BLaER1 treated with 17β-estradiol and CSF1 and Interleukin-3, amounts not matched to agents 10 nM and 100 nM (cell line): ENCODE results near the gene CFAP74.

Experiments used
- H3K27ac ChIP-seq, 11 experiments: shearing (Covaris generic); formaldehyde crosslinking; 2 replicates each; pipeline ENCODE4 v1.8.1; 2022
- H3K27me3 ChIP-seq, 11 experiments: shearing (Covaris generic); formaldehyde crosslinking; 2 replicates each; pipeline ENCODE4 v1.8.1; 2022
- H3K36me3 ChIP-seq, 11 experiments: shearing (Covaris generic); formaldehyde crosslinking; 2 replicates each; pipeline ENCODE4 v1.8.1; 2022
- H3K4me1 ChIP-seq, 10 experiments: shearing (Covaris generic); formaldehyde crosslinking; 2 replicates each; pipeline ENCODE4 v1.8.1; 2022
- H3K4me2 ChIP-seq, 11 experiments: shearing (Covaris generic); formaldehyde crosslinking; 2 replicates each; pipeline ENCODE4 v1.8.1; 2022
- H3K4me3 ChIP-seq, 10 experiments: shearing (Covaris generic); formaldehyde crosslinking; 2 replicates each; pipeline ENCODE4 v1.8.1; 2022
- H3K9ac ChIP-seq, 11 experiments: shearing (Covaris generic); formaldehyde crosslinking; 2 replicates each; pipeline ENCODE4 v1.8.1; 2022
- H3K9me3 ChIP-seq, 11 experiments: shearing (Covaris generic); formaldehyde crosslinking; replicated peaks in 1 of 11; 2 replicates each; pipeline ENCODE4 v1.8.1; 2022
- H4K20me1 ChIP-seq, 11 experiments: shearing (Covaris generic); formaldehyde crosslinking; 2 replicates each; pipeline ENCODE4 v1.8.1; 2022
- Cebpa-rat ChIP-seq, 11 experiments: shearing (Covaris generic); IDR thresholded peaks; 2 replicates each; pipeline ENCODE4 v1.8.1; 2022

CFAP74 gene

GRCh38 chr1:2028870-2029560, 25.4 kb upstream of the CFAP74 start:
- peaks cover 70 to 100% (median 97%) of the 10 kb centered on the region in 10 experiments for H3K4me1 ChIP-seq
- H3K4me2 ChIP-seq: peak overlapping the region; percentile 76 to 100 (median 97)
- H4K20me1 ChIP-seq: peaks cover 0 to 20% (median 0%) of the 10 kb centered on the region in 11 experiments; a peak in 4 of 22 replicates
- no peaks in the 10 kb centered on the region for H3K36me3 ChIP-seq
- H3K9me3 ChIP-seq: no peaks in the 10 kb centered on the region
- no peak for TF ChIP-seq Cebpa-rat (IDR thresholded peaks at IDR 0.05)
- H3K27me3 ChIP-seq: peaks cover 0 to 50% (median 0%) of the 10 kb centered on the region in 11 experiments; a peak in 9 of 22 replicates
- peak overlapping the region in 9 of 11 experiments; percentile 30 to 97 (median 84); a peak in 18 of 22 replicates for H3K27ac ChIP-seq
- H3K9ac ChIP-seq: peak overlapping the region in 8 of 11 experiments; percentile 42 to 82 (median 62); a peak in 15 of 22 replicates
- H3K4me3 ChIP-seq: peak overlapping the region in 8 of 10 experiments; percentile 41 to 65 (median 62); a peak in 14 of 20 replicates

DNA sequence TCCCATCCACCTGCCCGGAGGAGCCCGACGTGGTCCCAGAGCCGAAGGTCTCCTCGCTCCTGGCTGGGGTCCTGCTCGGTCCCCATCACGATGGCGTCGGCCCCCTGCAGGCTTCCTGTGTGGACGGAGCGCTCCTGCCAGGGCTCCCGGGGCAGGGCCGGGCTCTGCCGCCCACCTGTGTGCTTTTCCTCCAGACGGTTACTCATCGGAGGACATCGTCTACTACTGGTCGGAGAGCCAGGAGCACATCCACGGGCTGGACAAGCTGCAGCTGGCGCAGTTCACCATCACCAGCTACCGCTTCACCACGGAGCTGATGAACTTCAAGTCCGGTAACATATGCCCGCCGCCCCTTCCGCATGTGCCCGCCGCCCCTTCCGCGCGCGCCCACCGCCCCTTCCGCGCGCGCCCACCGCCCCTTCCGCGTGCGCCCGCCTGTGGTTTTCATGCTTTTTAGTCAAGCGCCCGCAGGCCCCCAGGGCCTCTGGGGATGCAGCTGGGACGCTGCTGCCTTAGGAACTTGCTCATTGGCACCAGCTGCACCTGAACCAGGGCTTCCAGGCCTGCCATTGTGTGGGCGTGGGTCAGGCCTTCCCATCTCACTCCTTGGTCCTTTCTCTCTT, 24.5 kb upstream of the CFAP74 start:
- peaks cover 0 to 27% (median 0%) of the 10 kb centered on the region in 11 experiments; a peak in 4 of 22 replicates for H4K20me1 ChIP-seq
- peak overlapping the region; percentile 76 to 100 (median 97) for H3K4me2 ChIP-seq
- no peaks in the 10 kb centered on the region for H3K36me3 ChIP-seq
- H3K4me1 ChIP-seq: peaks cover 64 to 100% (median 98%) of the 10 kb centered on the region in 10 experiments
- no peaks in the 10 kb centered on the region for H3K9me3 ChIP-seq
- peak overlapping the region in 10 of 11 experiments; percentile 33 to 87 (median 73); a peak in 18 of 22 replicates for H3K9ac ChIP-seq
- H3K27ac ChIP-seq: peak overlapping the region in 9 of 11 experiments; percentile 31 to 97 (median 89); a peak in 18 of 22 replicates
- TF ChIP-seq Cebpa-rat (IDR thresholded peaks at IDR 0.05): no peak
- H3K4me3 ChIP-seq: peak overlapping the region in 9 of 10 experiments; percentile 9 to 65 (median 62); a peak in 17 of 20 replicates
- peaks cover under 1 to 52% (median 3%) of the 10 kb centered on the region in 11 experiments; a peak in 16 of 22 replicates for H3K27me3 ChIP-seq

DNA sequence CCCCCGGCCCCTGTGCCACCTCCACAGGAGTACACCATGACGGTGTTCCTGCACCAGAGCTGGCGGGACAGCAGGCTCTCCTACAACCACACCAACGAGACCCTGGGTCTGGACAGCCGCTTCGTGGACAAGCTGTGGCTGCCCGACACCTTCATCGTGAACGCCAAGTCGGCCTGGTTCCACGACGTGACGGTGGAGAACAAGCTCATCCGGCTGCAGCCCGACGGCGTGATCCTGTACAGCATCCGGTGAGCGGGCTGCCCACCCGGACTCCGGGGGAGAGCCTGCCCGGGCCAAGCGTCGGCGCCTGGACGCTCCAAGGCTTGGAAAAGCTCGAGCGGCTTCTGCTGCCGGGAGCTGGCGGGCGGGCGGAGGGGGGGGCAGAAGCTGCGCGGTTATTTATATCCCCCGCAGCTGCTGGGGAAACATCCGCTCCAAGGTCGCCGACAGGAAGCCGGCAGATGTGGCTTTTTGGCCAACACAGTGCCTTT, 21.9 kb upstream of the CFAP74 start:
- H3K4me1 ChIP-seq: peaks cover 60 to 100% (median 97%) of the 10 kb centered on the region in 10 experiments
- H3K36me3 ChIP-seq: no peaks in the 10 kb centered on the region
- H3K27me3 ChIP-seq: peaks cover 25 to 62% (median 28%) of the 10 kb centered on the region in 11 experiments
- peak overlapping the region; percentile 31 to 58 (median 44); a peak in 18 of 20 replicates for H3K4me3 ChIP-seq
- no peaks in the 10 kb centered on the region for H3K9me3 ChIP-seq
- peak overlapping the region in 10 of 11 experiments; percentile 43 to 97 (median 88); a peak in 19 of 22 replicates for H3K27ac ChIP-seq
- no peak for TF ChIP-seq Cebpa-rat (IDR thresholded peaks at IDR 0.05)
- peaks cover 0 to 33% (median 0%) of the 10 kb centered on the region in 11 experiments; a peak in 4 of 22 replicates for H4K20me1 ChIP-seq
- peak overlapping the region; percentile 83 to 100 (median 97) for H3K4me2 ChIP-seq
- H3K9ac ChIP-seq: peak overlapping the region; percentile 47 to 87 (median 75); a peak in 21 of 22 replicates

- Histone ChIP-seq H3K36me3 (no peaks in the 10 kb centered on the region), H3K4me3 (peak overlapping the region in 7 of 10 experiments; percentile 40 to 58 (median 45); a peak in 14 of 20 replicates)
Observed at GRCh38 chr1:2024887-2025286, 21.3 kb upstream of the CFAP74 start.

DNA sequence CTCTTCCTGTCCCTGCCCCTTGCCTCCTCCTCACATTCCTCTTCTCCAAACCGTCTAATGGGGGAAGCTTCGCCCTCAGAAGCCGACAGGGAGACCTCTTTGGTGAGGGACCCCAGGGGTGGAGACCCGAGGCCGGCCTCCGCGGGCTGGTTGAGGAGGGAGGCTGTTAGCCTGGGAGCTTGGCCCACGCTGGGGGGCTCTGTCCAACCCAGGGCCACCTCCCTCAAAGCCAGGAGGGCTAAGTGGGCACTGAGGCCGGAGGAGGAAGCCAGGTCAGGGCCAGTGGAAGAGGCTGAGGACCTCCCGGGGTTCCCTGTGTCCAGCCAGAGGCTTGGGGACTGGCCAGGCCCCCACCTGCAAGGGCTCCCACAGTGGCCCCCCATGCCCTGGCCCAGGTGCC, 20.9 kb upstream of the CFAP74 start:
- TF ChIP-seq Cebpa-rat (IDR thresholded peaks at IDR 0.05): no peak
- peak overlapping the region in 8 of 11 experiments; percentile 3 to 87 (median 80); a peak in 15 of 22 replicates for H3K9ac ChIP-seq
- peaks cover 36 to 73% (median 39%) of the 10 kb centered on the region in 11 experiments for H3K27me3 ChIP-seq
- peaks cover 57 to 100% (median 97%) of the 10 kb centered on the region in 10 experiments for H3K4me1 ChIP-seq
- H4K20me1 ChIP-seq: peaks cover 0 to 44% (median 0%) of the 10 kb centered on the region in 11 experiments; a peak in 7 of 22 replicates
- peak overlapping the region in 2 of 10 experiments; percentile 1 to 45; a peak in 4 of 20 replicates for H3K4me3 ChIP-seq
- no peaks in the 10 kb centered on the region for H3K36me3 ChIP-seq
- peak overlapping the region; percentile 83 to 100 (median 97) for H3K4me2 ChIP-seq
- no peaks in the 10 kb centered on the region for H3K9me3 ChIP-seq
- peak overlapping the region in 8 of 11 experiments; percentile 82 to 97 (median 91); a peak in 15 of 22 replicates for H3K27ac ChIP-seq

More at GRCh38 chr1:2024887-2025286, 21.3 kb upstream of the CFAP74 start:
- Histone ChIP-seq H3K9me3 (no peaks in the 10 kb centered on the region), H3K9ac (peak overlapping the region in 10 of 11 experiments; percentile 47 to 87 (median 76); a peak in 18 of 22 replicates), H4K20me1 (peaks cover 0 to 39% (median 0%) of the 10 kb centered on the region in 11 experiments; a peak in 7 of 22 replicates), H3K4me2 (peak overlapping the region; percentile 83 to 100 (median 97)), H3K27me3 (peaks cover 32 to 69% (median 35%) of the 10 kb centered on the region in 11 experiments), H3K4me1 (peaks cover 57 to 100% (median 97%) of the 10 kb centered on the region in 10 experiments), H3K27ac (peak overlapping the region in 10 of 11 experiments; percentile 43 to 97 (median 88); a peak in 19 of 22 replicates)
- no peak for TF ChIP-seq Cebpa-rat (IDR thresholded peaks at IDR 0.05)

DNA sequence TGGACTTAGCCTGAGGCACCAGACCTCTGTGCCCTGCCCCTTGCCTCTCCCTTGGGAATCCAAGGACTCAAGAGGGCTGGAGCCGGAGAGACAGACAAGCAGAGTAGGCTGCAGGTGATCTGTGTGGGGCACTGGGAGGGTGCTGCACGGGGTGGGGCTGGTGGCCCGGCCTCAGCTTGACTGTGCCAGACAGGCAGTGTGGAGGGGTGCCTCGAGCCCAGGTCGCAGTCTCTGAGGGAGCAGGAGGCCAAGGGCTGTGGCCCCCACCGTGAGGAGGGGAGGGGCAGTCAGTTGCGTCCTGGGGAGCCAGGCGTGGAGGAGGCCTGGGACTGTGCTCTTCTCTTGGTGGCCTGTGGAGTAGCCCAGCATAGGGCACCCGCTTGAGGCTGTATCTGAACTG, 19.6 kb upstream of the CFAP74 start:
- Histone ChIP-seq H4K20me1 (peaks cover 0 to 46% (median 0%) of the 10 kb centered on the region in 11 experiments; a peak in 8 of 22 replicates), H3K9me3 (no peaks in the 10 kb centered on the region), H3K4me1 (peaks cover 46 to 96% (median 92%) of the 10 kb centered on the region in 10 experiments), H3K27me3 (peaks cover 47 to 82% (median 50%) of the 10 kb centered on the region in 11 experiments), H3K27ac (peak overlapping the region in 3 of 11 experiments; percentile 95 to 97 (median 97); a peak in 4 of 22 replicates), H3K4me2 (peak overlapping the region in 10 of 11 experiments; percentile 83 to 100 (median 98); a peak in 19 of 22 replicates), H3K9ac (peak overlapping the region in 2 of 11 experiments; percentile 9 to 87; a peak in 3 of 22 replicates), H3K4me3 (no peak overlapping the region), H3K36me3 (no peaks in the 10 kb centered on the region)
- no peak for TF ChIP-seq Cebpa-rat (IDR thresholded peaks at IDR 0.05)

DNA sequence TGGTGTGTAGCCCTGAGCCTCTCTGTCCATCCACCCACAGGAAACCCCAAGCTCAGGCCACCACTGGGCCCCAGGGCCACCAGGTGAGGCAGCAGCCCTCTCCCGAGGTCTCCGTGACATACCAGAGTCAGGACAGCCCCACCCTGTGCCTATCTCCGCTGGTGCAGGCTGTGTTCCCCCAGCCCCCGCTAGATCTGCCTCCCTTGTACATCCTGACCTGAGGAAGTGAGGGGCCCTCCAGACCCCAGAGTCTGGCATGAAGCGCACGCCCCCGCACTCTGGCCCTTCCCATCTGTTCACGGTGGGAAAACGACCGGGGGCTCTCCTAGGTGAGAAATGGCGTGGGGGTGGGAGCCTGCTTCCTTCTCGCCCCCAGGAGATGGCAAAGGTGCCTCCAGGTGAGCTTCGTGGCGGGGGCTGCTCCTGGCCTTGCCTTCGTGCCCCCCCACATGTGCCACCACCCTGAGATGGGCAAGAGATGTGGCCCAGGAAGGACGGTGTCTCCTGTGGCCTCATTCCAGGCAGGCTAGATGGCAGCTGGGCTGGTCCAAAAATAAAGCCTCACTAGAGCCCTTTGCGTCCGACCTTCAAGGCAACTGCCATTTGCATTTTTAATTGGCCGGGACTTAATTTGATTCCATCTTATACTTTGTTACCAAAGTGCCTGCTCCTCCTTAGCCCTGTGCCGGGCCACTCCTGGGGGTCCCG, 18.6 kb upstream of the CFAP74 start:
- peaks cover 36 to 86% (median 83%) of the 10 kb centered on the region in 10 experiments for H3K4me1 ChIP-seq
- H3K9me3 ChIP-seq: no peaks in the 10 kb centered on the region
- H3K36me3 ChIP-seq: no peaks in the 10 kb centered on the region
- H3K27ac ChIP-seq: no peak overlapping the region
- H3K4me2 ChIP-seq: peak overlapping the region in 9 of 11 experiments; percentile 96 to 100 (median 98); a peak in 17 of 22 replicates
- H3K27me3 ChIP-seq: peaks cover 53 to 84% (median 58%) of the 10 kb centered on the region in 11 experiments
- H4K20me1 ChIP-seq: peaks cover 0 to 39% (median 0%) of the 10 kb centered on the region in 11 experiments; a peak in 8 of 22 replicates
- H3K9ac ChIP-seq: no peak overlapping the region
- TF ChIP-seq Cebpa-rat (IDR thresholded peaks at IDR 0.05): no peak
- no peak overlapping the region; a peak in 1 of 20 replicates for H3K4me3 ChIP-seq
